ENCODE measurements around the gene KIRREL1.

GRCh38 chr1:158098256-158098655 lies 104.8 kb downstream of the KIRREL1 start:
- no peak for TF ChIP-seq CTCF (conservative IDR thresholded peaks at IDR 0.05; ENCODE audit: low read depth in 2 of 2)
- no peak for TF ChIP-seq EZH2 (IDR thresholded peaks at IDR 0.05; ENCODE audit: low read depth, unreplicated experiment)
- no peak for TF ChIP-seq POLR2AphosphoS5 (IDR thresholded peaks at IDR 0.05; ENCODE audit: low read depth)
- TF ChIP-seq CREB1 (CRISPR knock-in tag; IDR thresholded peaks at IDR 0.05; ENCODE audit: low read depth) = no peak
- TF ChIP-seq ZNF114 (CRISPR knock-in tag; IDR thresholded peaks at IDR 0.05) = no peak
- TF ChIP-seq JUNB (IDR thresholded peaks at IDR 0.05; ENCODE audit: unreplicated experiment) = no peak

All from GM23338 (cell line).